DMS79 (cell line): ENCODE results near the gene TOP2B.

Experiments
- DNase-seq: peaks from one replicate; lab custom pipeline; 2025; lab: John Stamatoyannopoulos, UW

The TOP2B gene

GRCh38 chr3:25664812-25665314, at the start of gene TOP2B:
Gene TOP2B, minus strand, starts transcription at chr3:25664907. Its CDS starts 610 bp downstream, at chr3:25664297.
- DNase-seq = peak; percentile 67

GRCh38 chr3:25713341-25713985, 48.8 kb upstream of the TOP2B start:
- peak; percentile 1 for DNase-seq

DNA sequence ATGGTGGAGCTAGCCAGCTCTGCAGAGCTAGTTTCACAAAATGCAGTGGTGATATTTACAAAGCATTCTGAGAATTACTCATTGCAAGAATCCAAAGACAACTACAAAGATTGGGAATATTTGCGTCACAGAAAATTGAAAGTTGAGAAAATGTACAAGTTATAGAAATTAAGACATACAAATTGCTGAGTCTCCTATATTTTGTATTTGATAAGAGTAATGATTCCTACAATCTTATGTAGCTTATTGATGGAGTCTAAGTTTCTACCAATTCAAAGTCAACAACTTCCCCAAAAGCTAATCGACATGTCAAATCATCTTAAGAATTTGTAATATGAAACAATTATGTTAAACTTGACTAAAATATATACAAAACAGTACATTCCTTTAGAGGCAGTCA, 46.4 kb upstream of the TOP2B start:
- DNase-seq = no peak

GRCh38 chr3:25708036-25708435, 43.3 kb upstream of the TOP2B start:
- no peak for DNase-seq

DNA sequence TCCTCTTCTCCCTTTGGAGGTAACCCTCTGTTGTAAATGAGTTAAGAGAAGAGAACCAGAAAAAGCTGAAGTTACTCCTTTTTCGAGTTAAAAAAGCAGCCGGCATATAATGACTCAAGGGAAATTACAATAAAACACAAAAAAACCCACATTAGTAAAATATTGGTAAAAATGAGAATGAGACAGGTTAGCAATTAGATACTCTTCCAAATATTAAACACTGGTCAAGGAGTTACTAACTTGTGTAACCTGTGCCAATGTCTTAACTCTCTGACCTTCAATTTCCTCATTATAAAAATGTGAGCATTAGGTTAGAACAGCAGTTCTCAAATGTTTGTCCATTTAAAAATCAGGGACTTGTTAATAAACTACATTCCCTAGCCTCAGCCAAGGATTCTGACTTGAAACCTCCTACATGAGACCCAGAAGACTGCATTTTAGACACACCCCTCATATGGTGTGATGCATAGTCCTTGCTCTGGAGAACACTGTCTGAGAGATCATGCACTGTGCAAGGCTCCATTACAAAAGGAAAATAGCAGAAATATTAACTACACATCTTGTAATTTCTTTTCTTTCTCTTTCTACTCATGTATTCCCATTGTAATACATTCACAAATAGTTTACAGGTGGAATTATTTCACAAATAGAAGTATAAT, 42.7 kb upstream of the TOP2B start:
- no peak for DNase-seq

DNA sequence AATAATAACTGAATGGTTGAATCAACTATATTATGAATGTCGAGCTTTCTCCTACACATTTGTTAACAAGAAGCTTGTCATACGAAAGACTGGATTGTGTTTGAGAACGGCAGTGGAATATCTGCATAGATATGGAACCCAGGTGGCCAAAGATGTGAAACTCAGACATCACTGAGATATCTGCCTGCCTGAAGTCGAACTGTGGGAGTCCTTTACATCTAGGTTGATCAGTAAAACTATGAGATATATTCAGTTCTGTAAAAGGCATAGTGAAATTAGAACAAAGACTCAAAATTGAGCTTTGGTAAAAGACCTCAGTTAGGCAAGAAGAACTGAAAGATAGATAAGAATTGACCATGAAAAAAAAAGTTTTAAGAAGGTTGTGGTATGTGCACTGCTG, 41.5 kb upstream of the TOP2B start:
- DNase-seq = no peak

- DNase-seq = no peak
Measured at GRCh38 chr3:25697553-25697952, 32.8 kb upstream of the TOP2B start.

- DNase-seq = no peak
Measured at GRCh38 chr3:25695731-25696420, 31.2 kb upstream of the TOP2B start.

DNA sequence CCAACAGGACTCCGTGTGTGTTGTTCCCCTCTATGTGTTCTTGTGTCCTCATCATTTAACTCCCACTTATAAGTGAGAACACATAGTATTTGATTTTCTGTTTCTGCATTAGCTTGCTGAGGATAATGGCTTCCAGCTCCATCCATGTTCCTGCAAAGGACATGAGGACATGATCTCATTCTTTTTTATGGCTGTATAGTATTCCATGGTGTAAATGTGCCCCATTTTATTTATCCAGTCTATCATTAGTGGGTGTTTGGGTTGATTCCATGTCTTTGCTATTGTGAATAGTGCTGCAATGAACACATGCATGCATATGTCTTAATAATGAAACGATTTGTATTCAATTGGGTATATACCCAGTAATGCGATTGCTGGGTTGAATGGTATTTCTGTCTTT, 28.5 kb upstream of the TOP2B start:
- DNase-seq = no peak

DNA sequence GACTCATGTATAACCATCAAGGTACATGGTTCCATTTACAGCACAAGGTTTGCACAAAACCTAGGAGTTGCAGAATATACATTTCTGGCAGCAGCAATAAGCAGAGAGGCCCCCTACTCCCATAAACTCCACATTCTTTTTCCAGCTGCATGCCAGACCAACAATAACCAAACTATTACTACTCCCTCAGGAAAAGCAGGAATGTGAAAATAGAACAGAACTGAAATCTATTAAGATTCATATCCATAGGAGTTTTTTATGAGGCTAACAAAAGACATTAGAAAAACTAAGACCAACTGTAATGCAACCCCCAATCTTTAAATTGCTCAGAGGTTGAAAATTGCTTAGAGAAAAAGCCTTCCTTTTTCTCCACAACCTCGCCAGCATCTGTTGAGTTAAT, 27.6 kb upstream of the TOP2B start:
- DNase-seq = no peak

DNA sequence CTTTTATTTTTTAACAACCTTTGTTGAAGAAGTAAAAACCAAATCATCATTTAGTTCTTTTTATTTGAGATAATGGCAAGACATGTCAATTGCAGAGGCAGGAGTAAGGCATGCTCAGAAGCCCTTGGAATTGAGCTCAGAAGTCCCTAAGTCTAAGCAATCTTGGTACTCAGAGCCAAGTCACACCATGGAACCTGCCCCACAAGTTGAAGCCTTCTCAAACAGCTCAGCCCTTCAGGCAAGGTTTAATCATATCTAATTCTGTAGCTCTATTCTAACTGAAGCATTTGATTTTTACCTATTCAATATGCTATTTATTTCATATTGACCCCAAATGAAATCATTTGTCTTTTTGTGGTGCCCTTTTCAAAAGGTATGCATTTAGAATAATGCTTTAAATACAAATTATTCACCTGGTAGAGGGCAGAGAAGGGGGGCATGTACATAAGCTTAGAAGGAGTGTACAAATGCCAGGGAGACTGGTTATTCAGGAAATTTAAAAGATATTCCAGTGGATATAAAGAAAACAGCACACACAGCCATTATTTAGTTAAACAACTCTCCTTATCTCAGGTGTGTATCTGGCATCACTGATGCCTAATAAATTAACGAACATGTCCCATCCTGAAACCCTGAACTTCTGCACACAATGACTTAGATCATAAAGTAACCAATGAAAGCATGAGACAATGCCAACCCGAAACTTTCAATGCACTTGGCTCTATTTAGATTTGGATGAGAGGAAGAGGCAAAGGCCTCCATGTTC, 26.2 kb upstream of the TOP2B start:
- DNase-seq = no peak

DNA sequence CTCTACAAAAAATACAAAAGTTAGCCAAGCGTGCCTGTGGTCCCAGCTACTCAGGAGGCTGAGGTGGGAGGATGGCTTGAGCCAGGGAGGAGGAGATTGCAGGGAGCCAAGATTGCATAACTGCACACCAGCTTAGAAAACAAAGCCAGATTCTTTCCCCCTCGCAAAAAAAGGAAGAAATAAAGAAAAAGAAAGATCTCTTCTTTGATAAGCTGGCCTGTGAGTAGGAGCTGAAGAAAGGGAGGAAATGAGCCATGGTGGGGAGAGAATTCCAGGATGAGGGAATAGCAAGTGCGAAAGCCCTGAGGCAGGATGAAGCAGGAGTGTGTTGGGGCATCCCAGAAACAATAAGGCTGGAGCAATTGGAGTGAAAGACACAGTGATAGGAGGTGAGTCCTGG, 24.5 kb upstream of the TOP2B start:
- no peak for DNase-seq

- no peak for DNase-seq
Measured at GRCh38 chr3:25687742-25688141, 23.0 kb upstream of the TOP2B start.

DNA sequence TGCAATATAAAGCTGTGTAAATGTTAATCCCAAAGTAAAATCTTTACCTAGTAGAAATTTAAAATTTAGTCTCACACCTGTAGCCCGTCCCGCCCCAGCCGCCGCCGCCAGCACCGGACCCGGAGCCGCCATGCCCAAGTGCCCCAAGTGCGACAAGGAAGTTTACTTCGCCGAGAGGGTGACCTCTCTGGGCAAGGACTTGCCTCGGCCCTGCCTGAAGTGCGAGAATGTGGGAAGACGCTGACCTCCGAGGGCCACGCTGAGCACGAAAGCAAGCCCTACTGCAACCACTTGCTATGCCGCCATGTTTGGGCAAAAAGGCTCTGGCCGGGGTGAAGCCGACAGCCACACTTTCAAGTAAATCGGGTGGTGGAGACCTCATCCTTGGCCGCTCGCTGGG, 22.1 kb upstream of the TOP2B start:
- no peak for DNase-seq

DNA sequence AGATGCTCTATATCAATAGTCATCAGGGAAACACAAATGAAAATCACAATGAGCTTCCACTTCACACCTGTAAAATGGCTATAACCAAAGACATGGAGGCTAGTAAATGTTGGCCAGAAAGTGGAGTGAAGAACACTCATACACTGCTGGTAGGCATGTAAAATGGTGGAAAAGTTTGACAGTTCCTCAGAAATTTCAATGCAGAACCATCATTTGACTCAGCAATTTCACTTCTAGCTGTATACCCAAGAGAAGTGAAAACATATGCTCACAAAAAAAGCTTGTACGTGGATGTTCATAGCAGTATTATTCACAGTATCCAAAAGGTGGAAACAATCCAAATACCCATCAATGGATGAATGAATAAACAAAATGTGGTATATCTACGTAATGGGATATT, 19.2 kb upstream of the TOP2B start:
- no peak for DNase-seq

DNA sequence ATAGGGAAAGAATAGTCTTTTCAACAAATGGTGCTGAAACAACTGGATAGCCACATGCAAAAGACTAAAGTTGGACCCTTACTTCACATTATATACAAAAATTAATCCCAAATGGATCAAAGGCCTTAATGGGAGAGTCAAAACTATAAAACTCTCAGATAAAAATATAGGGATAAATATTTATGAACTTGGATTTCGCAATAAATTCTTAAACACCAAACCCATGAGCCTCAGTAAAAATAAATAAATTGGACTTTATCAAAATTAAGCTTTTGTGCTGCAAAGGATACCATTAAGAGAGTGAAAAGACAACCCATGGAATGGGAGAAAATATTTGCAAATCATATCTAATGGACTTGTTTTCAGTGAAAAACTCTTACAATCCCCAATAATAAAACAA, 18.7 kb upstream of the TOP2B start:
- DNase-seq = no peak

DNA sequence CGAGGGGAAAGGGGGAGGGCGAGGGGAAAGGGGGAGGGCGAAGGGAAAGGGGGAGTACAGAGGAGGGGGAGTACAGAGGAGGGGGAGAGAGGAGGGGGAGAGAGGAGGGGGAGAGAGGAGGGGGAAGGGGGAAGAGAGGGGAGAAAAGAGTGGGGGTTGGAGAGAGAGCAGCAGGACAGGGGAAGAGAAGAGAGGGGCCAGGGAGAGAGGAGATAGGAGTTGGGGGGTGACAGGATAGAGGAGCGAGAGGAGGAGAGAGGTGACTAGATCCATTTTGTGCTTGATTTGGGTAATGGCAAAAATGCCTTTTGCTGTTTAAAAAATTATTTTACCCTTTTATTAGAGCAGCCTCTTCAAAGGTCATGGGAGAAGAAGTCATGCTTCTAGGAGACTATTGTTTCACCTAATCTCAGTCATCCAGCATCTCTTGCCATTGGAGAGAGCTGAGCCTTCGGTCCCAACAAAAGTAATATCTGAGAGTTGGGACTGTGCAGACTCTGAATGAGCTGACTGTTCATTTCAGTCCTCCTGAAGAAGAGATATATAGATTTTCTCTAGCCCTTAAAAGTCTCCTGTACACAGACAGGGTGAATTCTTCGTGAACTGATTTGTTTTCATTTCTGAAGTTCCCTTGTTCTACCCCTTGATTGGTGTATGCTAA, 15.1 kb upstream of the TOP2B start:
- DNase-seq = no peak

DNA sequence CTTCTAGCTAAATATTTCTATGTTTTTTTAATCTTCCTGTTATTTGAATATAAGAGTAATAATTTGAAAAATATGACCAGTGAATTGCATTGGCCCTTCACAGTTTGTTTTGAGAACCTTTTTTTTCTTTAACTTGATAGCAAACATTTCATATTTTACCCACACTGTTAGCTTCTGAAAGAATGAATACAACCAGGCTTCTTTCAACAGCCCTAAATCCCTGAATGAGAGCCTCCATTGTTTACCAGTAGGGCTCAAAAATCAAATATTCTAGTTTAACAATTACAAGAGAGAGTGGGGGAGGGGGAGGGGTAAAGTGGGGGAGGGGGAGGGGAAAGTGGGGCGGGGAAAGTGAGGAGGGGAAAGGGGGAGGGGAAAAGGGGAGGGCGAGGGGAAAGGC, 14.5 kb upstream of the TOP2B start:
- no peak for DNase-seq

- DNase-seq = no peak
Measured at GRCh38 chr3:25678581-25678980, 13.9 kb upstream of the TOP2B start.

- DNase-seq = no peak
Measured at GRCh38 chr3:25677121-25677520, 12.4 kb upstream of the TOP2B start.

DNA sequence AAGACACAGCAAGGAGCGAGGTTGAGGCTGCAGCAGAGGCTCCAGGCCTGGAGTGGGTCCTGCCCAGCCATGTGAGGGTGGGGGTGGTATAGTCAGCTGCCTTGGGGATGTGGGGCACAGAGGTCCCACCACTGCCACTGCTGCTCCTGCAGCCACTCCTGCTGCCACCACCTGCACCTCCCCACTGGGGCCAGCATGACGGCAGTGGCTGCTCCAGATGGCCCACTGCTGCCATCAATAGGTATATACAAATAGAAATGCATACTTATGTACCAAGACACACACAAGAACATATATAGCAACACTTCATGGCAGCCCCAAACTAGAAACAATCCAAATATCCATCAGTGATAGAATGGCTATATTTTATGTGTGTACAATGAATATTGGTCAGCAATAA, 10.0 kb upstream of the TOP2B start:
- DNase-seq = no peak

- no peak for DNase-seq
Measured at GRCh38 chr3:25673738-25674298, 9.1 kb upstream of the TOP2B start.
